ENCODE data around the gene EXOC3. TPM values are rescaled to one million over a fixed set of nuclear protein-coding genes. Genes with fewer than 3 reads are reported as not detected.

Gene EXOC3
- total RNA-seq, 1 experiment from 2014 or later = 31.3 TPM

- Histone ChIP-seq H4K20me1 (ENCODE audit: low read length) (no peaks in the 10 kb centered on the region), H3K79me2 (ENCODE audit: low read length) (no peaks in the 10 kb centered on the region), H2AFZ (ENCODE audit: low read length) (no peak overlapping the region), H3K4me3 (ENCODE audit: low read length) (no peak overlapping the region), H3F3A (ENCODE audit: low read length, unreplicated experiment) (no peaks in the 10 kb centered on the region), H3K9ac (ENCODE audit: low read length) (no peak overlapping the region), H3K4me2 (ENCODE audit: low read length) (no peak overlapping the region), H3K27ac (ENCODE audit: low read length) (no peak overlapping the region), H3K36me3 (ENCODE audit: low read depth, low read length) (no peaks in the 10 kb centered on the region), H3K27me3 (ENCODE audit: low read length) (peaks cover 21% of the 10 kb centered on the region), H3K9me2 (replicated peaks; ENCODE audit: low read length) (no peaks in the 10 kb centered on the region), H3K4me1 (ENCODE audit: insufficient read depth, low read length) (no peaks in the 10 kb centered on the region), H3K9me3 (ENCODE audit: low read length) (no peaks in the 10 kb centered on the region)
- POLR2A ChIA-PET (ENCODE audit: unreplicated experiment) = no interaction called here
- ATAC-seq (no peak), DNase-seq (no peak)
- TF ChIP-seq EZH2phosphoT487 (IDR thresholded peaks at IDR 0.05; ENCODE audit: borderline replicate concordance, low read length) (no peak), CTCF (conservative IDR thresholded peaks at IDR 0.05; ENCODE audit: low read depth, low read length) (no peak), EZH2 (IDR thresholded peaks at IDR 0.05; ENCODE audit: low read length, unreplicated experiment) (no peak)
- BruUV-seq (replicated peaks) = no TSS peak
- intact Hi-C loops (cut with micrococcal nuclease) = no loop called here
- CTCF ChIA-PET = no interaction called here
These were observed 71.1 kb downstream of the EXOC3 start for GRCh38 chr5:514101-514485.

- TF ChIP-seq EZH2 (IDR thresholded peaks at IDR 0.05; ENCODE audit: low read length, unreplicated experiment) = no peak
- no TSS peak for BruUV-seq (replicated peaks)
- Histone ChIP-seq H3K9me3 (ENCODE audit: low read length) (no peaks in the 10 kb centered on the region), H3K27ac (ENCODE audit: low read length) (no peak overlapping the region), H3K36me3 (ENCODE audit: low read depth, low read length) (no peaks in the 10 kb centered on the region), H4K20me1 (ENCODE audit: low read length) (no peaks in the 10 kb centered on the region), H3K4me1 (ENCODE audit: insufficient read depth, low read length) (no peaks in the 10 kb centered on the region), H3F3A (ENCODE audit: low read length, unreplicated experiment) (no peaks in the 10 kb centered on the region), H3K9ac (ENCODE audit: low read length) (no peak overlapping the region), H3K9me2 (replicated peaks; ENCODE audit: low read length) (no peaks in the 10 kb centered on the region), H3K27me3 (ENCODE audit: low read length) (peaks cover 21% of the 10 kb centered on the region), H3K4me3 (ENCODE audit: low read length) (no peak overlapping the region), H3K79me2 (ENCODE audit: low read length) (no peaks in the 10 kb centered on the region), H3K4me2 (ENCODE audit: low read length) (no peak overlapping the region), H2AFZ (ENCODE audit: low read length) (no peak overlapping the region)
- intact Hi-C loops (cut with micrococcal nuclease) = no loop called here
- ChIA-PET CTCF (no interaction called here), POLR2A (ENCODE audit: unreplicated experiment) (no interaction called here)
- ATAC-seq (no peak), DNase-seq (no peak)
These were observed 71.7 kb downstream of the EXOC3 start for GRCh38 chr5:514673-515072.

GRCh38 chr5:515273-515836, 72.4 kb downstream of the EXOC3 start:
- Histone ChIP-seq H3K4me2 (ENCODE audit: low read length) (no peak overlapping the region), H3K9me2 (replicated peaks; ENCODE audit: low read length) (no peaks in the 10 kb centered on the region), H2AFZ (ENCODE audit: low read length) (no peak overlapping the region), H3K27ac (ENCODE audit: low read length) (no peak overlapping the region), H3K4me1 (ENCODE audit: insufficient read depth, low read length) (no peaks in the 10 kb centered on the region), H3K79me2 (ENCODE audit: low read length) (no peaks in the 10 kb centered on the region), H3K9me3 (ENCODE audit: low read length) (no peaks in the 10 kb centered on the region), H3K36me3 (ENCODE audit: low read depth, low read length) (no peaks in the 10 kb centered on the region), H3K27me3 (ENCODE audit: low read length) (peaks cover 21% of the 10 kb centered on the region), H3F3A (ENCODE audit: low read length, unreplicated experiment) (no peaks in the 10 kb centered on the region), H4K20me1 (ENCODE audit: low read length) (no peaks in the 10 kb centered on the region), H3K9ac (ENCODE audit: low read length) (no peak overlapping the region), H3K4me3 (ENCODE audit: low read length) (no peak overlapping the region)
- intact Hi-C loops (cut with micrococcal nuclease) = no loop called here
- TF ChIP-seq EZH2 (IDR thresholded peaks at IDR 0.05; ENCODE audit: low read length, unreplicated experiment) (no peak), CTCF (conservative IDR thresholded peaks at IDR 0.05; ENCODE audit: low read depth, low read length) (no peak), EZH2phosphoT487 (IDR thresholded peaks at IDR 0.05; ENCODE audit: borderline replicate concordance, low read length) (no peak)
- ATAC-seq (no peak), DNase-seq (no peak)
- no TSS peak for BruUV-seq (replicated peaks)
- CTCF ChIA-PET = no interaction called here
- POLR2A ChIA-PET (ENCODE audit: unreplicated experiment) = no interaction called here
